Right hindlimb (tissue), 1 donor: Measurements from ENCODE around the gene MCF2L.

Experiments
- DNase-seq: peaks from one replicate; pipeline ENCODE4 v3.0.0-alpha.2; 2018

Gene MCF2L

DNA sequence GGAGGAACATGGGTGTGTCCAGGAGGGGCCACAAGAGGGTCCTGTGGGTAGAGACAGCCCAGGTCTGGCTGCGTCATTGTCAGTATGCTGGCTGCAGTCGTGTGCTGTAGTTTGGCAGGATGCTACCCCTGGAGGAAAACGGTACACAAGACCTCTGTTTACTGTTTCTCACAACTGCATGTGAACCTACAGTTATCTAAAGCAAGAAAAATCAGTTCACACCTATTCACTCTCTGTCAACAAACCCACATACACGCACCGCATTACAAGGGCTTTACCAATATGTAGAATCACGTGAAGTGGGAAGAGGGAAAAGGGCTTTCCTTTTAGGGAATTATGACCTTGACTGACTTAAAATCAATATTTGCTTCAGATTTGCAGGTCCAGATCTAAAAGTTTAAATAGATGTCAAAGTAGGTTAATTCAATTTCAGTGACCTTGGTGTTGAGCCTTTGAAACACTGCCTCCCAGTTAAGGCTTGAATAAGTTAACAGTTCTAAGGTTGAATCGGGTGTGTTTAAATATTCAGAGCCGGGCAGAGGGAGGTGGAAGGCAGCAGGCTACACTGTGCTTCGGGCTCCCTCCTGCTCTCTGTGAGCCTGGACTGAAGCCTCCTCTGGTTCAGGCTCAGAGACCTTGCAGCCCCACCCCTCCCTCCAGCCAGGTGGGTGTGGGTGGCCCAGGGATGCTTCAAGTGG is 17.2 kb upstream of the MCF2L start:
- no peak for DNase-seq

DNA sequence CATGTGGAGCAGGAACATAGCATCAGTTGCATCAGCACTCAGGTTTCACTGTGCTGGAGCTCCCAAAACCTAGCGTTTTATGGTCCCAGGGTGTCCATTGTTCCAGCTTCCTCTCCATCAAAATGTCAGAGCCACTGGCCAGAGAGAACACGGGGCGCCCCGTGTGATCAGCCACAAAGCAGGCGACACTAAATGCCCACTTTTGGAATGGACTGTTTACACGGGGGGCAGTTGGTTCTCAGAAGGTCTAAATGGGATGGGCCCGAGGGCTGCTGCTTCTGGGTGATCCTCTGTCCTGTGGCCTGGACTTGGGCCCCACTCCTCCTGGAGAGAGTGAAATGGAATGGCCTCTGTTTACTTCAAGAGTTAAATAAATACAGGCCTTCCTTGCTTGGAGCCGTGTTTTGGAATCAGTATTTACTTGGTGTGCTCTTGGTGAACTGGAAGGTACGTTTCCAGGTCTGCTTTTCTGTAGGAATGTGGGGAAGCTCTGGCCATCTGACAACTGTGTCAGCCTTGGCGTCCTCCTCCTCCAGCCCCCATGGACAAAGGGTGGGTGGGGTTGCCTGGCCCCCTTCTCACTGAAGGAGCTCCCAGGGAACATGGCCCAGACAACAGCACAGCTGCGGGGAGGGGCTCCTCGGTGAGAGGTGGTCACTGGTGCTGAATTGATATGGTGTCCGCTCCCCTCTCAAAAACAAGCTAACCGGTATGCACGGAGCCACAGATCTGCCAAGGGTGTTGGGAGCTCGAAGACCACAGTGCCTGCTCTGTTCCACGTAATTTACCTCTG is 16.1 kb upstream of the MCF2L start:
- no peak for DNase-seq

DNA sequence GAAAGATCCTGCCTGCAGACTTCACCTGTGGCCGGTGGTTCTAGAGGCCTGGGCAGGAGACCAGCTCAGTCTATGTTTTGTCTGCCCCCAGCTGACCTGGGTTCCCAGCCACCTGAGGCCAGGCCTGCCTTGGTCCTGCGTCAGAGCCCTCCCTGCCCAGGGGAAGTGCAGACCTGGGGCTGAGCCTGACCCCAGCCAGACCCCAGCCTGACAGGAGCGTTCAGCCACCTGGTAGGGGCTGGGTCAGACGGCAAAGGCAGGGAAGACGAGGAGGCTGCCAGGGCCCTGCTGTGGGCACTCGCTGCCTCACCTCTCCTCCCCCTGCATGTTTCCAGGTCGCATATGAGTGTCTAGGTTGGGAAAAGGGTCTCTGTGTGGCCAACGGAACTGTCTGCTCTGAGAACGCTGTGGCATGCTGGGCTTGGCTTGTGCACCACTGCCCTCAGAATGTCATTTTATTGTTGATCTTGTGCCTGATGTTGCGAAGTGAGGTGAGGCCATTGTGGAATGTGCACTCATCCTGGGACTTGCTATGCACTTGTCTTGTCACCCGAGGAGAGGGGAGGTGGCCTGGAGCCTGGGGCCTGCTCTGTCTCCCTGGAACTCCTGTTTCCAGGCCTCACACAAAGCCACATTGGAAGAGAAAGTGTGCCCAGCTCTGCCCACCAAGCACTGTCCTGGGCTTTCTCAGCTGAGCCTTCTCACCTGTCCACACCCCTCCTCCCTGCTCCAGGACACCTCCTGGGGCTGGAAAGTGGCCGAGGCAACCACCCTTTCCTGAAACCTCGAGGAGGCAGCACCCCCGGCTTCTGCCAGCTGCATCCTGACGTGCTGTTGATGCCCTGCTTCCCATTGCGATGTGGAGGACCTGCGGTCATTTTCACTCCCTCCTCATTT is 15.2 kb upstream of the MCF2L start:
- DNase-seq: no peak

DNA sequence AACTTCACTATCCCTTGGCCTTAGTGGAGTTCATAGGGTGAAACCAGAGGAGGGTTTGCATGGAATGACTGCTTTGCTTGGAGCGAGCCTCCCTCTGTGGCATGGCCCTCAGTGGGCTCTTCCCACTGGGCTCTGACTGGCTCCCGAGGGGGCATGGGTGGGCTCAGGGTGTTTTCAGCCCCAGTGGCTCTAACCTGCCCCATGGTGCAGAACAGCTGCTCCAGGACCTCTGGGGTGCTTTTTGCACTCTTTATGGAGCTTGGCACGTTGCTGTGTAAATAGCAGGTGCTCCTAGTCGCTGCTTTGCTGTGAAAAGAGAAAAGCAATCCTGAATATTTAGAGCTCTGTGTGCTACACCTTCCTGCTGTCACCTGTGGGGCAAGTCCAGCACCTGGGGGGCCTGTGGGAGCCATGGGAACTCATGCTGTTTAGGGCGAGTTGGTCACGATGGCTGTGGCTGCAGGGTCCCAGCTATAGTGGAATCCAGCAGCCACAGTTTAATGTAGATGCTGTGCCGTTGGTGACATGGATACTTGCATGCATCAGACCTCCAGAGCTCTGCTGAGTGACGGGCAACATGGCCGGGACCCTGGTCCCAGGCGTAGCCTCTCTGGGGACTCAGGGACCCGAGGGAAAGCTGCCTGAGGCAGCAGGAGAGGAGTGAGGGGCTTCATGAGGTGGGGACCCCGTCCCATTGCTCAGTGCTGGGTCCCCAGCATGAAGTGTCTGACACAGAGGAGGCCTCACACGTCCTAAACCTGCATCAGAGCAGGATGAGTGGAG is 14.3 kb upstream of the MCF2L start:
- no peak for DNase-seq

DNA sequence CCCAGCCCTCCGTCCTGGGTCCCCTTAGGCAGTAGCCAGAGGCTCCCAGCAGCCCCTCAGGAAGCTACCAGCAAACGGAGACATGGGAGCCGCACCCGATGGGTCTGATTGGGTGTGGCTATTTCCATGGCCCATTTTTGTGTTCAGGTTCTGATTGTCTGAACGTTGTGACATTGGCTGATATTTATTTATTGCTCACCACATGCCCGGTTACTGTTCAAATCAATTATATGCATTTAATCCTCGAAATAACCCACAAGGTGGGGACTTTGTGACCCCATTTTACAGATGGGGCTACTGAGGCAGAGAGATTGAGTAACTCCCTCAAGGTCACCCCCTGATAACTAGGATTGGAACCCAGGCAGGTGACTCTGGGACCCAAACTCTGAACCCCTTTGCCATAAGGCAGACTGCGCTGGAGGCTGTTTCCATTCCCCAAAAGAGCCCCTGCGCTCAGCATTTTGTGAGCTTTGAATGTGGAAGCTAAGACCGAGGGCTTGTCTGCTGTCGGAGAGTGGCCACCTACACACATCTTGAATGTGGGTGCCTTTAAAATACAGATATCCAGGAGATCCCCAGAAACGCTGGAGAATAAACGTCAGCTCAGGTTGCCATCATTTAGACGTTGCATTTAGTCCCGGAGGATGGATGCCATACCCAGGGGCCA is 13.6 kb upstream of the MCF2L start:
- DNase-seq: no peak

DNA sequence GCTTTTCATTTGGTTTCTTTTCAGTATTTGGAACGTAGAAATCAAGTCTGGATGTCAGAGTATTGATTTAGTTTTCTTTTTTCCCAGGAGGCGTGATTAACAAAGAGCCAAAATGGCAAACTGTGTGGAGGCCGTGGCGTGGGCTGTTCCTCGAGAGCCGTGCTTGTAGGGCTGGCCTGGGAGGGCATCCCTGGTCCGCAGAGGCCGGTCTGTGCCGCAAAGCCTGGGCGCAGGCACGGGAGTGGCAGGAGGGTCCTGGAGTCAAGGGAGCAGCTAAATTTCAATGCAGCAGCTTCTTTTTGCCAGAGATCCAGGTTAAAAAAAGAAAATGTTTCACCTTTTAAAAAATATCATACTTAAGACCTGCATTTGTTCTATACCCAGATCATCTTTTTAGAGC is 13.1 kb upstream of the MCF2L start:
- DNase-seq: no peak

DNA sequence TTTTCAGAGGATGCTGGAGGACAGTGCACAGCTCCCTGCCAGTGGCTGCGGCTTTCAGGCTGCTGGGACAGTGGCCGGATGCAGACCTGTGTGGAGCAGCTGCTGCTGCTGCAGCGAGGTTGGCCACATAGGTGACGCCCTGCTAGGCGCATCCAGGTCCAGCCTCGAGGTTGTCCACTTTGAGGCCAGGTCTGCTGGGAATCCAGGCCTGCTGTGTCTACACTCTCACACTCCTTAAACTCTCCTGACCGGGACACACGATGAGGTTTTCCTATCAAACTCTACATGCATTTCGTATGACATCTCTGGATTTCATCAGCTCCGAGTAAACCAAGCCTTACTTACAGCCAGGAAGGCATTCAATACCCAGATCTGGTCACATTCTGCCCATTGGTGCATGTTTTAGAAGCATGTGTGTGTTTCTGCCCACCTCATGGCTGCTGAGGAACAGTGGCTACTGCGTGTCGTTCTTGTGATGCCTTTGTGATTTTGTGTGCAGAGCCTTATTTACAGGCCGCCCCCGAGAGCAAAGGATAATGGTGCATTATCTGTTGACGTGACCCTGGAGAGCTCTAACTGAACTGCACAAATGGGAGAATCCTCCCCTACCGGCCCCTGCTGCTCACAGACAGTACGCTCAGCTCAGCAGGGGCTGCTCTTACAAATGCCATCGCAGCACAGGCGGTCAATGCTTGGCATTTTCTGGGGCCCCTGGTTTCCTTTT is 12.3 kb upstream of the MCF2L start:
- DNase-seq: no peak

DNA sequence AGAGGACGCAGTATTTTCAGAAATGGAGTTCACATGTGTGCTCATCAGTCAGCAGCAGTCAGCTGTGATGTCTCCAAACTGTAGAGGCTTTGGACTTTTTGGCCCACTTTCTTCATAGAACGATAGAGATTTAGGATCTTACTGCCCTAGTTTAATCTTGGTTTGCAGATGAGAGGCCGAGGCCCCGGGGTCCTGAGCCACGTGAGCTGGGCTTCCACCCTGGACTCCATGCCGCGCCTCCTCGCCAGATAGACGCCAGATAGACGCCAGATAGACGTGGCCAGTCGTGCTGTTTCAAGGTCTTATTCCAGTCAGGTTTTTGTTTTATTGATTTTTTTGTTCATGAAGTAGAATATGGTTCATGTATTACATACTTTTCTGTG is 11.7 kb upstream of the MCF2L start:
- DNase-seq: no peak

DNA sequence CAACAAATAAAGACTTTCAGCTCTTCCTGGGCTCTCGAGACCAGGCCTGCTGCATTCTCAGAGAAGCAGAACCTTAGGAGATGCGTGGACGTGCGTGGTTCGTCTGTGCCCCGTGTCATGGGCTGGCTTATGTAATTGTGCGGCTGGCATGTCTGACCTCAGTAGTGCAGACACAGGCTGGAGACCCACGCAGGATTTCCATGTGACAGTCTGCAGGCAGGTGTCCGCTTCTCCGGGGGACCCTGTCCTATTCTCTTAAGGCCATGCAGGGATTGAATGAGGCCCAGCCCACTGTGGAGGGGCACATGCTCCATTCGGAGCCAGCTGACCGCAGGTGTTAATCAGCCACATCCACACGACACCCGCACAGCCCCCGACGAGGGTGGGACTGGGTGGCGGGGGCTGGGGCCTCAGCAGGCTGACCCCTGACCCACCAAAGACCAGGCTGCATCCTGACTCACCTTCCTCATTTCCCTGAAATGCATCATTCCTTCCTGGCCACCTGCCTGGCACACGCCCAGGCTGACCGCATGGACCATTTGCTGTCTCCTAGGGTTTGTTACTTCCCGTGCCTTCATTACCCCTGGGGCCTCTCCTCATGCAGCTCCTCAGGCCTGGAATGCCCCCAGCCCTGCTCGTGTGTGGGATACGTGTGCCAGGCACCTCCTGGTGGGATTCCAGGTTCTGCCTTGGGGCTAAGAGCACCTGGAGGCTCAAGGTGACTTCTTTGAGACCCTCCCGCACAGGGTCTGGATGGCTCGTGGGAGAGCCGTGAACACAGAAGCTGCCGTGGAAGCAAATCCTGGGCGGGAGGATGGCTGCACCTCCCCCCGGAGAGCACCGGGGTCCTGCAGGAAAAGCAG is 10.7 kb upstream of the MCF2L start:
- DNase-seq: no peak

DNA sequence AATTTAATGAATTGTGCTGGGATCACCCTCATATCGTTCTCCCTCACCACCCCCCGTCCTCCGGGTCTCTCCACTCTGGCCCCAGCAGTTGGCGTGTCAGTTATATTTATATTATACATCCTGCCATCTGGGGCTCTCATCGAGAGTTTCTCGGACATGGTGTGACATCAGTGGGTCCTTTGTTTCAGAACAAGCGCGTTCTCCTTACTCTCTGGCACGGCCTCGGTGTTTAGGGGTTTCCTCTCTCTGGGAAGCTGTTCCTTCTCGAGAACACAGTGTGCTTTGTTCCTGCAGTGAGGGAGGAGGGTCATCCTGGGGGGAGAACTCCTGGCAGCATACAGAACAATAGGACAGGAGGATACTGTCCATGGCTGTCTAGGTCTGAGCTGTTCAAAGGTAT is 9.8 kb upstream of the MCF2L start:
- DNase-seq: peak; percentile 78

DNA sequence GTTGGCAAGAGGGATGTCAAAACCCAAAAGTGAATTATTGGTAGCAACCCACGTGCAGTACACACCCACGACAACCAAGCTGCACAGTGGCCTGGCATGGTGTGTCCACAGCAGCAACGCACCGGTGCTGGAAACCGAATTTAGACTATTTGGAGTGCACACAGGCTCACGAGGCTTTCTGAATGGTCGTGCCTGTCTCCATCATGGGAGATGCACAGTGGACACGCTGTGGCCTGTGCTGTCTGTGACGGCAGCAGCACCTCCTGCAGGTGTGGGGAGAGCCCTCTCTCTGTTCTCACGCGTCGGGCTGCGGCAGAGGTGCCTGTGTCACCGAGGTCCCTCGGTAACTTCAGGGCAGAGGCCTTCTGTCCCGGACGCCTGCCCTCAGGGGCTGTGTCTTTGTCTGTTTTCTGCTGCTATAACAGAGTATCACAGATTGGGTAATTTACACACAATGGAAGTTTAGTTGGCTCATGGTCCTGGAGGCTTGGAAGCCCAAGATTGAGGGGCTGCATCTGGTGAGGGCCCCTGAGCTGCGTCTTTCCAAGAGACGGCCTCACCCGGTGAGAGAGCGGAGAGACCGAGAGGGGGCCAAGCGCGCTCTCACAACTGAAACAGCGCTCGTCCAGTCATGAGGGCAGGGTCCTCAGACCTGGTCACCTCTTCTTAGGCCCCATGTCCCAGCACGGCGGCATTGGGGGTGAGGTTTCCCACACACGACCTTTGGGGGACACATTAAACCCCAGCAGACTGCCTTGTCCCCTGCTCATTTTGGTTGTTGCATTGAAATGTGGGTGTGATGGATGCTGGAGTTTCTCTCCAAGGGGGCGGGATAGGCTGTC is 9.1 kb upstream of the MCF2L start:
- peak; percentile 2 for DNase-seq

DNA sequence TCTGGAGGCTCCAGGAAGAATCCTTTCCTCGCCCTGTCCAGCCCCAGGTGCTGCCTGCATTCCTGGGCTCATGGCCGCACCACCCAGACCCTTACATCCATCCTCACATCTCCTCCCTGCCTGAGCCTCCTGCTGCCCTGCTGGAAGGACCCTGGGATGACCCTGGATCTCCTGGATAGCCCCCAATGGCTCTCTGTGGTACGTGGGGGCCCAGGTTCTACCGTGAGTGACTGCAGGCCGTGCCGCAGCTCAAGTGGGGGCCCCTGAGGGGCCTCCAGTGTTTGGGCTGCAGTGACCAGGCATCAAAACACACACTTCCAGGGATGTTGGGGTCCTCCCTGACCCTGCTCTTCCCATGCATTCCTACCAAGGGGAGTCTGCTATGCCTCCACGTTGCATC is 8.3 kb upstream of the MCF2L start:
- DNase-seq: no peak

DNA sequence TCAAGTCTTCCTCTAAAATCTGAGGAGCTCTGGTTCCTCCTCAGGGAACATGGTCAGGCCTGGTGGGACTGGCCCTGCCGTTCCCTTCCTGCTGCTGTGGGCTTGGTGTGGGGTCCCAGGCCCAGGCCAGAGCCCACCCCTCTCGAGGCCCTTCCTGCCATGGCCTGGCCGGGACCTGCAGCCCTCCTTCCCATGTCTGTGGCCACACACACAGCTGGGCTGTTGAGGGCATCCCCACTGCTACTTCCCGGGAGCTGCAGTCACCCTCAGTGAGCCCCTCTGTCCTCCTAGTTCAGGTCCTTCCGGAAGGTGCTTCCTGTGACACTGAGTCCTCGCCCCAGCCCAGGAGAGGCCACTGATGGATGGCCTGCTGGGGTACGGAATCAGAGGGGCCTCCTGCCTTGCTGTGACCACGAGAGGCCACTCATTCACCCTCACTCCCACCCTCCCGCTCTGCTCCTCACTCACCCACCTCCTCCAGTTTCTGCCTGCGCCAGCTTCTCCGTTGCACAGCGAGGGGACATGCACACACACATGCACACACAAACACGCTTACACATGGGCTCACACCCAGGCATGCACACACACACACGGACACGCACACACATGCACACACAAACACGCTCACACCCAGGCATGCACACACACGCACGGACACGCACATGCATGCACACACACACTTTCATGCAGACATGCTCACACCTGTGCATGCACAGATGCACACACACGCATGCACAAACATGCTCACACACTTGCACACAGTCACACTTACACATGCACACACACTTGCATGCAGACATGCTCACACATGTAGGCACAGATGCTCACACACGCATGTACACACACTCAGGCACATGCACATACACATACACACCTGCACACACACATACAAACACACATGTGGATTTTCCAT is 7.3 kb upstream of the MCF2L start:
- DNase-seq: peak; percentile 11

DNA sequence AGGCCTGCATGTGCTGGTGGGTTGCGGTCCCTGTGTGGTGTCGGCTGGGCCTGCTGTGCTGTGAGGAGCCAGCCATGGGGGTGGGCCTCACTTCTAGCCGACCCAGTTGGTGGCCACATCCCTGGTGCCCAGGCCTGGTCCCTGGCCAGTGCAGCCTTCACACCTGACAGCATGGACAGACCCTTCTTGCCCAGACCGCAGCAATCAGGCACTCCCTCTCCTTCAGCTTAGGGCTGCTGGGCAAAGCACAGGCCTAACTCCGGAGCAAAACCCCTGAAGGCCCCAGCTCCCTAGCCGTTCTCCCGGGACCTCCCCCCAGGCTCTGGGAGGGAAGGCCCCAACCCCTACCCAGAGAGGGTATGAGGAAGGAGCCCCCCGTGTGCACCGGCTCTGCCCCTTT is 6.6 kb upstream of the MCF2L start:
- DNase-seq: peak; percentile 12

DNA sequence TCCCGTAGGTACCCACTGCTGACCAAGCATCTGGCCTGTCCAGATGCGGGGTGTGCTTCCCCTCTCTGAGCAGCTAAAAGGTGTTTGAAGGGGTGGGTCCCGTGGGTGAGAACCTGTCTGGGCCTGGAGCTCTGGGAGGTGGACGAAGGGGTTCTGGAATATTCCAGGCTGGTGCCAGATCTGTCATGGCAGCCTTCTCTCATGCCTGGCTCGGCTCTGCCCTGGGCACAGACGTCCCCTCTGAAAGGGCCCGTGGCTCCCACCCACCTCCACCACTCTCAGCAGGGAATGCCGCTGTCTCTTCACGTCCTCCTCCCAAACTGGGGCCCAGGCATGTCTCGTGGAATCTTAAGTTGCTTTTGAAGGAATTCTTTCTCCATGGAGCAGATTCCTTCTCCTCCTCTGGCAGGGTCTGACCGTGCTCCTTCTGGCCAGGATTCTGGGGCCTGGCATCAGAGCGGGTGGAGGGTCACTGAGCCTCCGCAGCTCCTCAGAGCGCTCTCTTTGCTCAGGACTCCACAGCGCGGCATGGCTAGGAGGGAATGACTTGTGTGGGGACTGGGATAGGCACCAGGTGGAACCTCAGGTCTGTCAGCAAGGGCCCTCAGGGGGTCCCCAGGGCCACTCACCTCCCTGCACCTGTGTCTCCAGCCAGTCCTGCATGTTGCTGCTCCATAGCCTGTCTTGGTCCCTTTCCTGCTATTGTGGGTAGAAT is 5.9 kb upstream of the MCF2L start:
- DNase-seq: peak; percentile 14

DNA sequence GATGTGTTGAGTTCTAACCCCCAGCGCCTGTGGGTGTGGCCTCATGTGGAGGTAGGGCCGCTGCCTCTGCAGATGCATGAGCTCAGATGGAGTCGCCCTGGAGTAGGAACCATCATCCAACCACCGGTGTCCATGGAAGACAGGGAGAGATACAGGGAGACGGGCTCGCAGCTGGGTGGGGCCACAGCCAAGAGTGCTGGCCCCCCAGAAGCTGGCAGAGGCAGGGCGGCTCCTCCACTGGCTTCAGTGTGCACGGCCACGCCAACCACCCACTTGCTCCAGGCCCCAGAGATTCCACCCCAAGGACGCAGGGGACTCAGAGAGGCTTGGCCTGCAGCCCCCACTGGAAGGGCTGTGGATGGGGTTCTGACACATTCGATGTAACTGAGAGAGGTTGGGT is 5.4 kb upstream of the MCF2L start:
- no peak for DNase-seq

DNA sequence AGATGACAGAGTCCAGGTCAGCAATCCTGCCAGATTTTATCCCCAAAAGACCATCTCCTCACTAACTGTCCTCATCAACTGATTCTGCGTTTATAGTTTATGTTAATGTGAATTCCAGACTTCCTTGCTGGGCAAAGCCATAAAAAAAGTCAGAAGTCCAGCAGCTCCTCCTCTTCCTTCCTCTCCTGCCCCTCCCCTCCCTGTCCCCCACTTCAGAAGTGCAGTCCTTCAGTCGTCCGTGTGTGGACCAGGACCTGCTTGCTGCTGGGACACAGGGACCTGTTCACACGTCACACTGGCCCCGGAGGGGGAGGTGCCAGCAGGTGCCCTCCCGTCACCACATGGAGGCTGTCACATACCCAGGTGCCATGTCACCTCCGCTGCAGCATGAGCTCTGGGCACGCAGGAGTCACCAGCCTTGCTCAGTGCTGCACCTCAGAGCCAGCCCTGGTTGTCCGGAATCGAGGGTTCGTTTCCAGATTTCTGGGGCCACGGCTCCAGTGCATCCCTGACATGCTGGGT is 4.0 kb upstream of the MCF2L start:
- no peak for DNase-seq
